Activated CD8-positive, alpha-beta T cell treated with anti-CD3 and anti-CD28 coated beads for 36 hours (primary cell): ENCODE data around the gene ATG10. TPM values are rescaled to one million over a fixed set of nuclear protein-coding genes. Genes with fewer than 3 reads are reported as not detected.
"Not testable (repeated sequence)": the region's sequence is repeated elsewhere in the genome, so short reads cannot be mapped to it uniquely, and the experiment has no call there.

Experiments used
- ATAC-seq: fragments of 200-7000 bp; cut with Tn5 transposase; one replicate; pipeline ENCODE4 v1.10.0; 2021; ENCODE audit warnings: mild to moderate bottlenecking, moderate library complexity
- CTCF ChIA-PET: fragments of 350-600 bp; sonication (Branson Sonifier 250); formaldehyde crosslinking; loops from one replicate; lab custom pipeline; 2021; ENCODE audit warnings: antibody characterized with exemption; lab: Charles Lee
- POLR2A ChIA-PET: fragments of 350-600 bp; sonication (Branson Sonifier 250); formaldehyde crosslinking; loops from one replicate; lab custom pipeline; 2021; ENCODE audit warnings: antibody characterized with exemption; lab: Charles Lee
- DNase-seq: peaks from one replicate; pipeline ENCODE4 v3.0.0-alpha.2; 2020
- H3K27ac Mint-ChIP-seq: one replicate; pipeline ENCODE4 v1.8.0; 2021; ENCODE audit warnings: mild to moderate bottlenecking, mixed read lengths
- H3K27me3 Mint-ChIP-seq: one replicate; pipeline ENCODE4 v1.8.0; 2021; ENCODE audit warnings: mixed read lengths
- H3K36me3 Mint-ChIP-seq: one replicate; pipeline ENCODE4 v1.8.0; 2021; ENCODE audit warnings: low read depth, mixed read lengths
- H3K4me1 Mint-ChIP-seq: one replicate; pipeline ENCODE4 v1.8.0; 2021; ENCODE audit warnings: low read depth, mixed read lengths
- H3K4me3 Mint-ChIP-seq: one replicate; pipeline ENCODE4 v1.8.0; 2021; ENCODE audit warnings: mild to moderate bottlenecking, moderate library complexity, mixed read lengths
- H3K9me3 Mint-ChIP-seq: one replicate; pipeline ENCODE4 v1.8.0; 2021; ENCODE audit warnings: mixed read lengths
- intact Hi-C: fragments of 100-400 bp; cut with micrococcal nuclease; formaldehyde crosslinking; loops from one replicate; pipeline ENCODE4 v1.10.0; 2022
- total RNA-seq, 2 experiments: library from RNA; stranded (reverse); gene quantifications; one replicate each; pipeline ENCODE4 v1.2.3, GENCODE V29; 2021
- TF ChIP-seq, protein P1 (sequence below): fragments of 200-600 bp; IDR thresholded peaks from one replicate; pipeline ENCODE4 v1.8.0; 2022; ENCODE audit warnings: antibody characterized with exemption, mild to moderate bottlenecking

Gene ATG10
- total RNA-seq, 2 experiments from 2014 or later: 7.5 to 12.0 TPM

DNA sequence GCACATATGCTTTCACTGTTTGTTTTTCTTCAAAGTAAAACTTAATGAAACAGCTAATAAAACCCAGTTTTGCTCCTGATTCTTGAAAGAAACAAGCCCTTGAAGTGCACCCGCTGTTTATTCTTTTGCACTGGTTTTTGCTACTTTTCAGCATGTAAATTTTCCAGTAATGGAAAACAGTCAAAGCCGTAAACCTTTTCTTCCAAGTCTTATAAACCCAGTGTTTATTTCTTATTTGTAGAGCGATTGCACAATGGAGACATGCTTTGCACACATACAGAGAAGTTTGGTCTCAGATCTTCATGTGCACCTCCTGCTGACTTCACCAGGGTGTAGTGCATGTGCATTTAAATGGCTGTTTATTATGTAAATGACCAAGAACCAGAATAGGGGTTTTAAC is 51.8 kb downstream of the ATG10 start:
- DNase-seq: no peak
- CTCF ChIA-PET: no interaction called here
- intact Hi-C loops: no loop called here

DNA sequence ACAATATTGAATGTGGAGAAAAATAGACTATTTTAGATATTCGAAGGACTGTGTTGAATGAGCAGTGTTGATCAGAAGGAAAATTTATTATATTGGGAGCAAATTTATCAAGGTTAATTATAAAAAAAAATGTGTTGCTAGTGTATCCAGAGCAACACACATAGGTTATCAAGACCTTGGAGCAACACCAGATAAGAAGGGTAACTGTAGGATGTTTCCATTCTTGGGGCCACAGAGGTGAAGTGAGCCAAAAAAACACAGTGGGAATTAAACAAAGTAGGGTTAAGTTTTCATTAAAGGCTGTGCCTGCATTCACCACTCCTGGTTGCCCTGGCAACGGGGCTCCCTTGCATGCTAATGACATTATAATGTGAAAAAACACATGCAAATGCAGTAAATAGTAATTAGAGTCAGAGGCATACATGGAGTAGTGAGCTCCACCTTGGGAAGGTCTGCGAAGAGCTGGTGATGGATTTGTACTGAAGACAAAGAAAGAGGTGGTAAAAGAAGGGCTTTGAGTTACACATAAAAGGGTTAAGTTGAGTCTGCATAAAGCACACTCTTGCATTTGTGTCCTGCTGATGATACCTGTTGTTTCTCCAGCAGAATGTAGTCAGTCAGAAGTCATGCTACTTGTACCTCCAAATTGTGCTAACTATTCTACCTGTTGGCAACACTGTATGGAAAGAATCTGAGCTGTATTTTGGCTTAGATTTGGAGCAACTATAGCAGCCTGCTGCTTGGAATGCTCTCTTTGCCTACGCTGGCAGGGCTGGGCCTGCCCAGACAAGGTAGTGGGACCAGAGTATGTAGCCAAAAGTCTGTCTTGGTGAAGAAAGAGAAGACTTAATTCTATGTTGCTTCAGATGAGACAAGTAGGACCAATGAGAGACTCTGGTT is 59.6 kb downstream of the ATG10 start:
- CTCF ChIA-PET: no interaction called here
- DNase-seq (no peak), ATAC-seq (no peak)
- no peaks in the 10 kb centered on the region for H3K4me1 Mint-ChIP-seq
- POLR2A ChIA-PET: no interaction called here
- H3K27me3 Mint-ChIP-seq: no peaks in the 10 kb centered on the region
- intact Hi-C loops: no loop called here
- TF ChIP-seq, protein P1, sequence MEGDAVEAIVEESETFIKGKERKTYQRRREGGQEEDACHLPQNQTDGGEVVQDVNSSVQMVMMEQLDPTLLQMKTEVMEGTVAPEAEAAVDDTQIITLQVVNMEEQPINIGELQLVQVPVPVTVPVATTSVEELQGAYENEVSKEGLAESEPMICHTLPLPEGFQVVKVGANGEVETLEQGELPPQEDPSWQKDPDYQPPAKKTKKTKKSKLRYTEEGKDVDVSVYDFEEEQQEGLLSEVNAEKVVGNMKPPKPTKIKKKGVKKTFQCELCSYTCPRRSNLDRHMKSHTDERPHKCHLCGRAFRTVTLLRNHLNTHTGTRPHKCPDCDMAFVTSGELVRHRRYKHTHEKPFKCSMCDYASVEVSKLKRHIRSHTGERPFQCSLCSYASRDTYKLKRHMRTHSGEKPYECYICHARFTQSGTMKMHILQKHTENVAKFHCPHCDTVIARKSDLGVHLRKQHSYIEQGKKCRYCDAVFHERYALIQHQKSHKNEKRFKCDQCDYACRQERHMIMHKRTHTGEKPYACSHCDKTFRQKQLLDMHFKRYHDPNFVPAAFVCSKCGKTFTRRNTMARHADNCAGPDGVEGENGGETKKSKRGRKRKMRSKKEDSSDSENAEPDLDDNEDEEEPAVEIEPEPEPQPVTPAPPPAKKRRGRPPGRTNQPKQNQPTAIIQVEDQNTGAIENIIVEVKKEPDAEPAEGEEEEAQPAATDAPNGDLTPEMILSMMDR: no peak
- H3K4me3 Mint-ChIP-seq: no peak overlapping the region
- H3K36me3 Mint-ChIP-seq: peaks cover 3% of the 10 kb centered on the region
- H3K9me3 Mint-ChIP-seq: no peaks in the 10 kb centered on the region
- no peak overlapping the region for H3K27ac Mint-ChIP-seq

More for the DNA sequence above, 51.8 kb downstream of the ATG10 start:
- H3K36me3 Mint-ChIP-seq: no peaks in the 10 kb centered on the region
- H3K27ac Mint-ChIP-seq: no peak overlapping the region
- H3K4me3 Mint-ChIP-seq: no peak overlapping the region
- no peaks in the 10 kb centered on the region for H3K27me3 Mint-ChIP-seq
- H3K4me1 Mint-ChIP-seq: no peaks in the 10 kb centered on the region
- TF ChIP-seq, protein P1: no peak
- H3K9me3 Mint-ChIP-seq: no peaks in the 10 kb centered on the region
- POLR2A ChIA-PET: no interaction called here
- no peak for ATAC-seq

DNA sequence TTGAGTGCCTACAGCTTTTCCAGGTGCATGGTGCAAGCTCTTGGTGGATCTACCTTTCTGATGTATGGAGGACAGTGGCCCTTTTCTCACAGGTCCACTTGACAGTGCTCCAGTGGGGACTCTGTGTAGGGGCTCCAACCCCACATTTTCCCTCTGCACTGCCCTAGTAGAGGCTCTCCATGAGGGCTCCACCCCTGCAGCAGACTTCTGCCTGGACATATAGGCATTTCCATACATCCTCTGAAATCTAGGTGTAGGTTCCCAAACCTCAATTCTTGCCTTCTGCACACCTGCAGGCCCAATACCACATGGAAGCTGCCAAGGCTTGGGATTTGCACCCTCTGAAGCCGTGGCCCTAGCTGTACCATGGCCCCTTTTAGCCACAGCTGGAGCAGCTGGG is 71.1 kb downstream of the ATG10 start:
- H3K4me3 Mint-ChIP-seq, intact Hi-C loops, H3K4me1 Mint-ChIP-seq, H3K27me3 Mint-ChIP-seq, POLR2A ChIA-PET, H3K9me3 Mint-ChIP-seq, ATAC-seq, DNase-seq, CTCF ChIA-PET, H3K27ac Mint-ChIP-seq: not testable (repeated sequence)
- H3K36me3 Mint-ChIP-seq: peaks cover 19% of the 10 kb centered on the region

DNA sequence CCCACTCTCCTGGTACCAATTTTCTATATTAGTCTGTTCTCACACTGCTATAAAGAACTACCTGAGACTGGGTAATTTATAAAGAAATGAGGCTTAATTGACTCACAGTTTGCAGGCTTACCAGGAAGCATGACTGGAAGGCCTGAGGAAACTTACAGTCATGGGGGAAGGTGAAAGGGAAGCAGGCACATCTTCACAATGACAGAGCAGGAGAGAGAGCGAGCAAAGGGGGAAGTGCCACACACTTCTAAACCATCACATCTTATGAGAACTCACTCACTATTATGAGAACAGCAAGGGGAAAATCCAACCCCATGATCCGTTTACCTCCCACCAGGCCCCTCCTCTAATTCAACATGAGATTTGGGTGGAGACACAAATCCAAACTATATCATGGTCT is 72.2 kb downstream of the ATG10 start:
- Mint-ChIP-seq H3K27ac (no peak overlapping the region), H3K36me3 (peaks cover 19% of the 10 kb centered on the region), H3K4me3 (no peak overlapping the region), H3K27me3 (no peaks in the 10 kb centered on the region), H3K4me1 (no peaks in the 10 kb centered on the region), H3K9me3 (no peaks in the 10 kb centered on the region)
- CTCF ChIA-PET: no interaction called here
- intact Hi-C loops: no loop called here
- POLR2A ChIA-PET: no interaction called here
- TF ChIP-seq, protein P1: no peak
- no peak for DNase-seq
- ATAC-seq: no peak

DNA sequence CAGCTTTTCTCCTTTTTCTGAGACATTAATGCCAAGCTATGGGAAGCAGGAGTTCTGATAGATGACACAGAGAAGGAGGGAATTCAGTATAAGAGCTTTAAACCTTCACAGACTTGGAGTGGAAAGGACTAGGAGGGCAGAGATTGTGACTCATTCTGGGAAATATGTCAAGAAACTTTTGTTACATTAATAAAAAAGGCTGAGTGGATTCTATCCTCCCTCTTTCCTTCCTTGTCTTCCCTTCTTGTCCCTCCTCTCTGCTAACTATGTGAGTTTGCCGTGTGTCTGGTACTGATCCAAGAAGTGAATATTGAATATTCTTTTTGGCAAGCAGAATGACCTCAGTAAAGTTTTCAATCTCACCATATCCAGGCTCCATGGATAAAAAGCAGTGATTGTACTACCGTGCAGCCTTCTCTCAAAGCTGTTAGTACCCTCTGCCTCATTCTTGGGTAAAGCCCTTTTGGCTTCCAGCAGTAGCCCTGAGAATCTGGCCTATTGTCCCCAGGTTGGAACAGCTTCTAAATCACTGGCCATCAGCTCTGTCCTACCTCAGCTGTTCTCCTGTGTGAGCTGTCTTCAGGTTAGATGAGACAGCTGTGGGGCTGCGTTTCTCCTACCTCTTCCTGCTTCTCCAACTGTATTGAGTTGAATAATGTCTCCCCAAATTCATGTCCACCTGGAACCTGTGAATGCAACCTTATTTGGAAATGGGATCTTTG is 73.9 kb downstream of the ATG10 start:
- H3K36me3 Mint-ChIP-seq: peaks cover 19% of the 10 kb centered on the region
- POLR2A ChIA-PET: no interaction called here
- H3K4me3 Mint-ChIP-seq: no peak overlapping the region
- H3K27ac Mint-ChIP-seq: no peak overlapping the region
- CTCF ChIA-PET: no interaction called here
- intact Hi-C loops: no loop called here
- no peak for DNase-seq
- ATAC-seq: no peak
- no peaks in the 10 kb centered on the region for H3K9me3 Mint-ChIP-seq
- no peaks in the 10 kb centered on the region for H3K4me1 Mint-ChIP-seq
- TF ChIP-seq, protein P1: no peak
- no peaks in the 10 kb centered on the region for H3K27me3 Mint-ChIP-seq
